Mesendoderm (in vitro differentiated cells): ENCODE results near the gene RALA.
A peak's percentile ranks its signal among the peaks of the same experiment; 100 is the strongest.

Source experiments
- DNase-seq: peaks from one replicate; pipeline ENCODE4 v3.0.0; 2013
- H2AK5ac ChIP-seq: 2 replicates; pipeline ENCODE4 v1.6.1; 2013; ENCODE audit warnings: low read length, inconsistent platforms
- H2BK120ac ChIP-seq: 2 replicates; pipeline ENCODE4 v1.6.1; 2013; ENCODE audit warnings: low read depth, mild to moderate bottlenecking, low read length, moderate library complexity, mixed read lengths
- H2BK15ac ChIP-seq: replicated peaks from 2 replicates; pipeline ENCODE4 v1.6.1; 2013; ENCODE audit warnings: low read depth, mild to moderate bottlenecking, moderate library complexity
- H2BK5ac ChIP-seq: 2 replicates; pipeline ENCODE4 v1.6.1; 2013; ENCODE audit warnings: low read length, inconsistent platforms
- H3K18ac ChIP-seq: 2 replicates; pipeline ENCODE4 v1.6.1; 2013; ENCODE audit warnings: mild to moderate bottlenecking, low read length, mixed read lengths
- H3K23ac ChIP-seq: one replicate; pipeline ENCODE4 v1.6.1; 2013; ENCODE audit warnings: low read length
- H3K27ac ChIP-seq: 2 replicates; pipeline ENCODE4 v1.5.1; 2013; ENCODE audit warnings: low read depth, mild to moderate bottlenecking, inconsistent platforms, low read length, moderate library complexity
- H3K27me3 ChIP-seq: 2 replicates; pipeline ENCODE4 v1.6.1; 2013; ENCODE audit warnings: low read length, control low read depth, mild to moderate bottlenecking, inconsistent platforms; ENCODE audit not compliant: insufficient read depth, poor library complexity
- H3K36me3 ChIP-seq: 2 replicates; pipeline ENCODE4 v1.6.1; 2013; ENCODE audit warnings: low read length, inconsistent platforms; ENCODE audit not compliant: control insufficient read depth, insufficient read depth
- H3K4ac ChIP-seq: one replicate; pipeline ENCODE4 v1.6.1; 2013; ENCODE audit warnings: low read depth, mild to moderate bottlenecking, low read length, moderate library complexity
- H3K4me1 ChIP-seq: 2 replicates; pipeline ENCODE4 v1.6.1; 2013; ENCODE audit warnings: low read depth, low read length, inconsistent platforms; ENCODE audit not compliant: control insufficient read depth
- H3K4me2 ChIP-seq: 2 replicates; pipeline ENCODE4 v1.6.1; 2013; ENCODE audit warnings: low read length
- H3K4me3 ChIP-seq: 2 replicates; pipeline ENCODE4 v1.5.1; 2013; ENCODE audit warnings: mild to moderate bottlenecking, low read length
- H3K56ac ChIP-seq: one replicate; pipeline ENCODE4 v1.6.1; 2013; ENCODE audit warnings: low read length
- H3K79me1 ChIP-seq: 2 replicates; pipeline ENCODE4 v1.6.1; 2013; ENCODE audit warnings: low read length, inconsistent platforms
- H3K79me2 ChIP-seq: 2 replicates; pipeline ENCODE4 v1.6.1; 2013; ENCODE audit warnings: mild to moderate bottlenecking, low read length; ENCODE audit not compliant: control insufficient read depth, insufficient read depth
- H3K9ac ChIP-seq: 2 replicates; pipeline ENCODE4 v1.6.1; 2013; ENCODE audit warnings: low read length, inconsistent platforms
- H4K5ac ChIP-seq: one replicate; pipeline ENCODE4 v1.6.1; 2013; ENCODE audit warnings: low read length
- H4K8ac ChIP-seq: one replicate; pipeline ENCODE4 v1.6.1; 2013; ENCODE audit warnings: low read depth, mild to moderate bottlenecking, control low read depth, low read length, moderate library complexity
- WGBS: extraction: QIAGEN DNeasy Blood & Tissue Kit; methylation state at CpG from one replicate; pipeline ENCODE4 v1.1.7; 2013; ENCODE audit warnings: low lambda C conversion rate, missing lambda C conversion rate; ENCODE audit not compliant: insufficient coverage; ENCODE audit errors: extremely low coverage; 5-methylcytosine and 5-hydroxymethylcytosine counted together

Gene RALA

DNA sequence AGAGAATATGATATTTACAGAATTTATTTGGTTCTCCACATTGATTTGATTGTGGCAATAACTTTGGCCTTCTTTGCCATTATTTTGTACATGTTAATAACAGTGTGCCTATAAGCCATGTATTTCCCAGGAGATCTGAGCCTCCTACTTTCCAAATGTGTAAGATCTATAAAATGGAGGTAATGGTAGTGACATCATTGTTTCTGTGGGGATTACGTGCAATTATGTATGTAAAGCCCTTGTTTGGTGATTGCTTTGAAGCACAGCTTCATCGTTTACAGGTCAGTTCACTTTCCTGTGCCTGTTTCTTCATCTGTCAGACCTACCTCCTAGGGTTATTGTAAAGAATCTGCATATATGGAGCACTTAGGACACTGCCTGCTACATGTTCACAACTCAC, 39.8 kb upstream of the RALA start:
- no peak overlapping the region for H3K4me3 ChIP-seq
- H2BK120ac ChIP-seq = no peak overlapping the region
- no CpG with 5 or more reads among the region's 2 CpGs for WGBS
- H3K9ac ChIP-seq = no peak overlapping the region
- no peaks in the 10 kb centered on the region for H3K36me3 ChIP-seq
- H3K56ac ChIP-seq = no peak overlapping the region
- H3K79me1 ChIP-seq = no peaks in the 10 kb centered on the region
- H4K8ac ChIP-seq = no peak overlapping the region
- no peaks in the 10 kb centered on the region for H3K4me1 ChIP-seq
- no peak overlapping the region for H3K4ac ChIP-seq
- no peaks in the 10 kb centered on the region for H3K27me3 ChIP-seq
- no peak overlapping the region for H3K4me2 ChIP-seq
- no peak overlapping the region for H2AK5ac ChIP-seq
- no peak overlapping the region for H3K23ac ChIP-seq
- H3K18ac ChIP-seq = no peak overlapping the region
- no peak overlapping the region for H4K5ac ChIP-seq
- no peak overlapping the region for H2BK15ac ChIP-seq
- no peaks in the 10 kb centered on the region for H3K79me2 ChIP-seq
- no peak overlapping the region for H3K27ac ChIP-seq
- no peak overlapping the region for H2BK5ac ChIP-seq
- DNase-seq = peak; percentile 17

DNA sequence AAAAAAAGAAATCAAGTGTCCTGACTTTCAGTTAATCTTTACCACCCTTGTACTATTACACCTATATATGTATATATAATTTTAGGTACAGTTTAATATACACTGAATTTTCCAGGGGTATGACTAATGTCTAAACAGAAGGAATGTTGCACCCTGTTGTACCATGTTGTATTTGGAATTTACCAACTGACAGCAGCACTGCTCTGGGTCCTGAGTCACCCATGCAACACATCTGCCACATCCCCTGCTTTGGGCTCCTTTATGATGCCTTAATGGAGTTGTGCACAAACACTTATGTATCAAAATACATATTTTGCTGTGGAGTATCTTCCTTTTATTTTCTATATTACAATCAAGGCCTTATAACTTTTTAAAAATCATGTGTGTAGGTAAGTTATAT, 36.0 kb upstream of the RALA start:
- Histone ChIP-seq H4K8ac (no peak overlapping the region), H3K36me3 (no peaks in the 10 kb centered on the region), H3K27ac (no peak overlapping the region), H3K9ac (no peak overlapping the region), H3K4me1 (no peaks in the 10 kb centered on the region), H3K4ac (peak overlapping the region; percentile 16), H2BK120ac (no peak overlapping the region), H2AK5ac (no peak overlapping the region), H3K18ac (no peak overlapping the region), H3K4me3 (no peak overlapping the region), H3K23ac (no peak overlapping the region), H4K5ac (no peak overlapping the region), H3K79me2 (no peaks in the 10 kb centered on the region), H3K27me3 (no peaks in the 10 kb centered on the region), H3K4me2 (no peak overlapping the region), H3K56ac (no peak overlapping the region), H3K79me1 (no peaks in the 10 kb centered on the region), H2BK15ac (no peak overlapping the region), H2BK5ac (no peak overlapping the region)
- DNase-seq = no peak

DNA sequence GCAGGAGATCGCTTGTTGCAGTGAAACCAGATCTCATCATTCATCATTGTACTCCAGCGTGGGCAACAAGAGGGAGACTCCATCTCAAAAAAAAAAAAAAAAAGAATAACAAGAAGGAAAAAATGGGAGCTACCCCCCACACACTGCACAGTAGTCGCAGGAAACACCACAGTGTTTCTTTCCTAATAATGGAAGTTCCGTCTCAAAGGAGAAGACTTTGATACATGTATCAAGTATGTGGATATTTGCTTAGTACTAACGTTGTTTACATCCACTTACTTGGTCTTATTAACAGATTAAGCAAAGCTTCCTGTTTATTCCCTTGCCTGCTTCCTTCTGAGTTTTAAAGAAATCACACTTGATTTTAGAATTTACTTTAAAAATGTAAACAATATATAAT, 35.0 kb upstream of the RALA start:
- no peaks in the 10 kb centered on the region for H3K79me2 ChIP-seq
- H2AK5ac ChIP-seq = no peak overlapping the region
- WGBS = no CpG with 5 or more reads among the region's 5 CpGs

DNA sequence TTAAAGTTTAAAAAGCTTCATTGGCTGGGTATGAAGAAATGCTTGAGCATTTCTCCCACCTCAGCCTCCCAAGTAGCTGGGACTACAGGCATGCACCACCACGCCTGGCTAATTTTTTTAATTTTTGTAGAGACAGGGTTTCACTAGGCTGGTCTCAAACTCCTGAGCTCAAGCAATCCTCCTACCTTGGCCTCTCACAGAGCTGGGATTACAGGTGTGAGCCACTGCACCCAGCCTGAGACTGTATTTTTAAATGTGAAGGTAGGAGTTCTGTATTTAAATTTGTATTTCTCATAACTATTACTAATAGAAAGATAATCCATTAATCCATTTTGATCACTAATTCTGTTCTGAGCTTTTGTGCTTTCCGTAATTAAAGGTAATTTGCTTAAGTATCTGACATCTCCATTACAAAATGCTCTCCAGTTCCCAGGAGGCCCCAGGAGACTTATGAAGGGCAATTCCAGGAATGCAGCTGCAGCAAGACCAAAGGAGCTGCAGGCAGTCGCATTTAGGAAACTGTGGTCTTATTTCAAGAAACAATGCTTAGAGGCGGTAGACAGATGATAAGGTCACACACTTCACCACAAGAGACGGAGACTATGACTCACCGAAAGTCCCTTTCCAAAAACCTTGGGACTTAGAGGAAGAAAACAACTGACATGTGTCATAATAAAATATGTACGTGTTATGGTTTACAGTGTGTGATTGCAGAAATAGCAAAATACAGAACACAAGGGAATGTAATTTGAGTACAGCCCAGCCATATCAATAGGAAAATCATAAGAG, 33.9 kb upstream of the RALA start:
- Histone ChIP-seq H3K79me2 (no peaks in the 10 kb centered on the region), H3K27me3 (no peaks in the 10 kb centered on the region), H2AK5ac (no peak overlapping the region), H3K27ac (peak overlapping the region; percentile 84), H3K36me3 (no peaks in the 10 kb centered on the region), H3K4me2 (no peak overlapping the region), H2BK5ac (no peak overlapping the region), H2BK120ac (no peak overlapping the region), H3K9ac (no peak overlapping the region), H3K56ac (no peak overlapping the region), H4K5ac (no peak overlapping the region), H3K4me1 (no peaks in the 10 kb centered on the region), H3K4me3 (no peak overlapping the region), H4K8ac (no peak overlapping the region), H3K79me1 (no peaks in the 10 kb centered on the region), H3K23ac (no peak overlapping the region), H3K4ac (no peak overlapping the region), H2BK15ac (peak overlapping the region; percentile 85), H3K18ac (peak overlapping the region; percentile 84)
- no CpG with 5 or more reads among the region's 7 CpGs for WGBS
- DNase-seq = peak; percentile 98

More for the DNA sequence above, 35.0 kb upstream of the RALA start:
- H3K4me1 ChIP-seq = no peaks in the 10 kb centered on the region
- no peak overlapping the region for H4K8ac ChIP-seq
- H3K36me3 ChIP-seq = no peaks in the 10 kb centered on the region
- H3K4me2 ChIP-seq = no peak overlapping the region
- H3K23ac ChIP-seq = no peak overlapping the region
- no peaks in the 10 kb centered on the region for H3K79me1 ChIP-seq
- H3K56ac ChIP-seq = no peak overlapping the region
- H3K9ac ChIP-seq = no peak overlapping the region
- no peak overlapping the region for H2BK15ac ChIP-seq
- no peak overlapping the region for H2BK120ac ChIP-seq
- no peaks in the 10 kb centered on the region for H3K27me3 ChIP-seq
- H3K4ac ChIP-seq = no peak overlapping the region
- no peak overlapping the region for H3K18ac ChIP-seq
- H4K5ac ChIP-seq = no peak overlapping the region
- H3K4me3 ChIP-seq = no peak overlapping the region
- H2BK5ac ChIP-seq = no peak overlapping the region
- H3K27ac ChIP-seq = no peak overlapping the region
- DNase-seq = no peak

DNA sequence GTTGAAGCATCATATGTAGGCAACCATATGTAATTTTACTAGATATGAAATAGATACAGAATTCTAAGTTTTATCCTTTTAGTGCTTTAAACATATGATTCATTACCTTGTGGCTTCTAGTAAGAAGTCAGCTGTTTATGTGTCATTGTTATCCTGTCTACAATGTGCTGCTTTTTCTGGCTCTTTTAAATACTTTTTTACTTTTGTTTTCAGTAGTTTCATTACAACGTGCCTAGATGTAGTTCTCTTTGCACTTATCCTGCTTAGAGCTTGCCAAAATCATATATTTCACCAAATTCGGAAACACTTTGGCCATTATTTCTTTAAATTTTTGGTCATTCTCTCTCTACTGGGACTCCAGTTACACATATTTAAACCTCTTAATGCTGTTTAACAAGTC, 30.8 kb upstream of the RALA start:
- Histone ChIP-seq H4K5ac (no peak overlapping the region), H3K79me2 (no peaks in the 10 kb centered on the region), H3K36me3 (no peaks in the 10 kb centered on the region), H3K23ac (no peak overlapping the region), H2BK5ac (no peak overlapping the region), H2BK120ac (no peak overlapping the region), H2BK15ac (no peak overlapping the region), H3K4me1 (no peaks in the 10 kb centered on the region), H3K27me3 (no peaks in the 10 kb centered on the region), H3K9ac (no peak overlapping the region), H3K27ac (no peak overlapping the region), H3K4me2 (no peak overlapping the region), H4K8ac (no peak overlapping the region), H3K56ac (no peak overlapping the region), H3K79me1 (no peaks in the 10 kb centered on the region), H3K18ac (no peak overlapping the region), H2AK5ac (no peak overlapping the region), H3K4me3 (no peak overlapping the region), H3K4ac (no peak overlapping the region)
- no peak for DNase-seq
- WGBS = no CpG with 5 or more reads among the region's 2 CpGs
